Stimulated activated CD4-positive, alpha-beta T cell treated with anti-CD3 and anti-CD28 coated beads, TNF-alpha, amount 100 ng/mL, for 48 hours (primary cell): ENCODE measurements around the gene EHMT2.
"Not testable (repeated sequence)": the region's sequence is repeated elsewhere in the genome, so short reads cannot be mapped to it uniquely, and the experiment has no call there.

Experiments
- DNase-seq, 3 donors: peaks; one replicate each; pipeline ENCODE4 v3.0.0-alpha.2; 2020; ENCODE audit warnings: low read depth in 3 of 3

EHMT2 gene

DNA sequence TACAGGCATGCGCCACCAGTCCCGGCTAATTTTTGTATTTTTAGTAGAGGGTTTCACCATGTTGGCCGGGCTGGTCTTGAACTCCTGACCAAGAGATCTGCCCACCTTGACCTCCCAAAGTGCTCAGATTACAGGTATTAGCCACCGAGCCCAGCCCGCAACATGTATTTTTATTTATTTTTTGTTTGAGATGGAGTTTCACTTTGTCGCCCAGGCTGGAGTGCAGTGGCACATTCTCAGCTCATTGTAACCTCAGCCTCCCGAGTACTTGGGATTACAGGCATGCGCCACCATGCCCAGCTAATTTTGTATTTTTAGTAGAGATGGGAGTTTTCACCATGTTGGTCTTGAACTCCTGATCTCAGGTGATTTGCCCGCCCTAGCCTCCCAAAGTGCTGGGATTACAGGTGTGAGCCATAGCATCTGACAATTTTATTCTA is 59.4 kb downstream of the EHMT2 start:
- not testable (repeated sequence) for DNase-seq

DNA sequence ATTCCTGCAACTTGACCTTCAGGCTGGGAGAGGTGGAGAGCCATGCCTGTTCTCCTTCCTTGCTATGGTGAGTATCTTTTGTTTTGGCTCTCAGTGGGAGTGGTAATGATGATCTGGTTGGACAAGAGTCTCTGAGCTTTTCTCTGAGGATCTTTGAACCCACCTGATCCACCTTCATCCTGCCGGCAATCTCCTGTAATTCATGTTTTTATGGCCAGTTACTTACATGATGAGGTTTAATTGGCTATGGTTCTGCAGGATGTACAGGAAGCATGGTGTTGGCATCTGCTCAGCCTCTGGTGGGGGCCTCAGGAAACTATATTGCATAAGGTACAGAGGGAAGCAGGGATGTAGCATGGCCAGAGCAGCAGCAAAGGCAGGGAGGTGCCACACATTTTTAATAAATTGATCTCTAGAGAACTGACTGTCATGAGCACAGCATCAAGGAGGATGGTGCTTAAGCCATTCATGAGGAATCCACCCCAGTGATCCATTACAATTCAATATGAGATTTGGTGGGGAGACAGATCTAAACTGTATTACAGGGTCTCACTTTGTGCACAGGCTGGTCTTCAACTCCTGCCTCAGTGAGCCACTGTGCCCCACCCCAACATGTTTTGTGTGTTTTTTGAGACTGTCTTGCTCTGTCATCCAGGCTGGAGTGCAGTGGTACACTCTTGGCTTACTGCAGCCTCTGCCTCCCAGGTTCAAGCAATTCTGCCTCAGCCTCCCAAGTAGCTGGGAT is 60.0 kb downstream of the EHMT2 start:
- no peak for DNase-seq

DNA sequence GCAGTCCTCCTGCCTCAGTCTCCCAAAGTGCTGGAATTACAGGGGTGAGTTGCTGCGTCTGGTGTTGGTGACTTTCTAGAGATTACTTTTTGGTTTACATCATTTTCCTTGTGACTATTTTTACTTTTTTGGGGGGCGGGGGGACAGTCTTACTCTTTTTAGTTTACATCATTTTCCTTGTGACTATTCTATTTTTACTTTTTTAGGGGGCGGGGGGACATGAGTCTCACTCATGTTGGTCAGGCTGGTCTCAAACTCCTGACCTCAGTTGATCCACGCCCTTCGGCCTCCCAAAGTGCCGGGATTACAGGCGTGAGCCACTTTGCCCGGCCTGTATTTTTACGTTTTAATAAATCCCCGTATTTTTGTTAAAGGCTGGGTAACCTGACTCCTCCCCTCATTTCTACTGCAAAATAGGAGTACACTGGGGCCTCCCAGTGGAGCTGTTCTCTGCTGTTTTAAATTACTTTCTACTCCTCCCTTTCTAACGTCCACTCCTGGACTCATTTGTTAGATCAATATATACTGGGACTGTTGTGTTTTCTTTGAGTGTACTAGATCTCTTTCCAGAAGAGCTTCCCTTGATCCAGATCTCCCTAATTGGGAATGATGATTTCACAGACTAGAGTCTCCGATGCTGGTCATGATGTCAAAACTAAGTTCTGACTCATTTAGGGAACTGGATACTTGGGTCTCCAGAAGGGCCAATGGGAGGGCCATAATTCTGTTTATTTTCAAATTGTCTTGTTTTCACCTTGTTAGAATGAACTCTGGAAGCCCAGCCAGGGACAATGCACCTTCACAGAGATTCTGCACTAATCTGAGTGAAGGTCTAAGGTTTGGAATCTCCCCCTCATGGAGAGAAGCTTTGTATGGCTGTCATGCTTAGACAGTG is 60.8 kb downstream of the EHMT2 start:
- DNase-seq: no peak

DNA sequence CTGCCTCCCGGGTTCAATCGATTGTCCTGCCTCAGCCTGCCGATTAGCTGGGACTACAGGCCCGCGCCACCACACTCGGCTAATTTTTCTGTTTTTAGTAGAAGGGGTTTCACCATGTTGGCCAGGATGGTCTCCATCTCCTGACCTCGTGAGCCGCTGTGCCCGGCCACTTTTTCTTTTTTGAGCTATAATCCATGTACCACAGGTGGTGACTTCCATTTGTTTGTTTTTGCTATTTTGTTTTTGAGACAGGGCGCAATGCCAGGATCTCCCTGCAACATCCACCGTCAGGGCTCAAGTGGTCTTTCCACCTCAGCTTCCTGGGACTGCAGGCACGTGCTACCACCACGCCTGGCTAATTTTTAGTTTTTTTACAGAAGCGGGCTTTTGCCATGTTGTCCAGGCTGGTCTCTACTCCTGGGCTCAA is 61.4 kb downstream of the EHMT2 start:
- no peak for DNase-seq

DNA sequence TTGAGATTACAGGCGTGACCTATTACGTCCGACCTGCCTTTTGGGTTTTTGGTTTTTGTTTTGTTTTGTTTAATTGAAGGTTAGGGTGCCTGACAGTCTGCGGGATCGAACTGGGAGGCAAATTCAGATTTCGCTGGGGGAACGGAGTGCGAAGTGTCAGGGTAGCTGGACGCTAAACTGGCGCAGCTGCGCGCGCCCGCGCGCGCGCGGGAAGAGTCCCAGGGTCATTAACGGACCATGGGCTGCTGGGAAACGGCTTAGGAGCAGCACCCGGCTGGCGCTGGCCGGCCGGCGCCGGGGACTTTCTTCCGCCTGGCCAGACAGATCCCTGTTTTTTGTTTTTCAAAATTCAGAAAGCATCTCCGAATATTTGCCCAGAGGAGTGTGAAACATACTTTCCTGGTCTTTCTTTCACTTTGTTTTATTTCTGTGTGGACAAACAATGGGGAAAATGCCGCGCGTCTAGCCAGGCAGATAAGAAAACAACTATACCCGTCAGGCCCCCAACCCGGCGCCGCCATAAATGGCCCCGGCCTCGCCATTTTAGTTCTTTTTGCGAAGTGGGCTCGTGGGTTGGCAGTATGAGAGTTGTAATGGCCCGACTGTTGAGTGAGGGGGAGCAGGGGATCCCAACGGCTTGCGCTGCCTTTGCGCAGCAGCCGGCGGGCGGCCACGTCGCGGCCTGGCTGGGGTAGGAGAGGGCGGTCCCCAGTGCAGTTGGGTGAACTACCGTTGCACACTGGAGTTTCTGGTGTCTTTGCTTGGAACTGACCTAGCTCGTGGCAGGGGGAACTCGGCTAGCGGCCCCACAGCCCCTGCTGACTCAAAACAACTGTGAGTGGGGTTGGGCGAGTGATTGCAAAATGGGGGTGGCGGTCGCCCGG is 62.9 kb downstream of the EHMT2 start:
- DNase-seq: peak; percentile 66 to 71 (median 70)

DNA sequence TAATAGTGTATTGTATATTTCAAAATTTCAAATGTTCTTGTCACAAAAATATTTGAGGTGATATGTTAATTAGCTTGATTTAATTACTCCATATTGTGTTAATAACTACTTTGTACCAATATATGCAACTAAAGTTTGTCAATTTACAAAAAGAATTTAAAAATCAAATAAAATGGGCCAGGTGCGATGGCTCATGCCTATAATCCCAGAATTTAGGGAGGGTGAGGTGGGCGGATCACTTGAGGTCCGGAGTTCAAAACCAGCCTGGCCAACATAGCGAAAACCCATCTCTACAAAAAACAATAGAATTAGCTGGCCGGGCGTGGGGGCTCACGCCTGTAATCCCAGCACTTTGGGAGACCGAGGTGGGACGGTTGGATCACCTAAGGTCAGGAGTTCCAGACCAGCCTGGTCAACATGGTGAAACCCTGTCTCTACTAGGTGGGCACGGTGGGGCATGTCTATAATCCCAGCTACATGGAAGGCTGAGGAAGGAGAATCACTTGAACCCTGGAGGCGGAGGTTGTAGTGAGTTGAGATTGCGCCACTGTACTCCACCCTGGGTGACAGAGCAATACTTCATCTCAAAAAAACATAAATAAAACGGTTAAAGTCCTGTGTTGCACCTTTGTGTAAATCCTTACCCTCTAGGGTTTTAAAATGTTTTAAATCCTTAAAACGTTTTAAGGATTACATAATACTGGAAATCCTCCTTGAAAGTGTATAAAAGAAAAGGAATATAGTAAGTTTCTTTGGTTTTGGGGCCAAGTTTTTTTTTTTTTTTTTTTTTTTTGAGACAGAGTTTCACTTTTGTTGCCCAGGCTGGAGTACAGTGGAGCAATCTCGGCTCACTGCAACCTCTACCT is 65.9 kb downstream of the EHMT2 start:
- no peak for DNase-seq

DNA sequence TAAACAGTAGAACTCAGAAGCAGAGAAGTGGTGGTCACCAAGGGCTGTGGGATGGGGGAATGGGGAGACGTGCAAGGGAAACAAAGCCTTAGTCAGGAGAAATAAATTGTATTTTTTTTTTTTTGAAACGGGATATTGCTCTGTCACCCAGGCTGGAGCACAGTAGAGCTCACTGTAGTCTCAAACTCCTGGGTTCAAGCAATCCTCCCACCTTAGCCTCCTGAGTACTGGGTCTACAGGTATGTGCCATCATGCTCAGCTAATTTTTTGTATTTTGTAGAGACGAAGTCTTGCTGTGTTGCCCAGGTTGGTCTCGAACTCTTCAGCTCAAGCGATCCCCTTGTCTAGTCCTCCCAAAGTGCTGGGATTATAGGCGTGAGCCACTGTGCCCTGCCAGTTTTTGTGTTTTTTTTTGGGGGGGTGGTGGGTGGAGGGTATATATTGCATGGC is 66.6 kb downstream of the EHMT2 start:
- DNase-seq: no peak
